ENCODE results near the gene NKAPL. TPM values are rescaled to one million over a fixed set of nuclear protein-coding genes. Genes with fewer than 3 reads are reported as not detected.

Gene NKAPL
- total and polyA plus RNA-seq, 2 of the 8 experiments (the other 6 are each of a cell fraction or from before 2014, with no cell fraction given), result 0.08 TPM; not detected in 1

DNA sequence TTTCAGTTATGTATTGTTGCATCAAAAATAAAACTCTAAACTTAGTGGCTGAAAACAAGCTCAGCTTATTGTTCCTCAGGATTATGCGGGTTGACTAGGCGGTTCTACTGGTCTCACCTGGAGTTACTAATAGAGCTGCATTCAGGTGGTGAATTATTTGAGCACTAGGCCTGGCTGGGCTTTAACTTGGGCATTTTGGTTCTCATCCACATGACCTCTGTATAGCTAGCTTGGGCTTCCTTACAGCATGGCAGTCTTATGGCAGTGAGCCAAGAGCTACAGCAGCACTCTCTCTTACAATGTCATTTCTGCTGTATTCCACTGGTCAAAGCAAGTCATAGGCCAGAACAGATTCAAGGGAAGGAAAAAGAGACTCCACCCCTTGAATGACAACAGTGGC is 23.8 kb downstream of the NKAPL start:
- TF ChIP-seq POU5F1 (IDR thresholded peaks at IDR 0.05; ENCODE audit: low read depth, low read length) (no peak), CEBPB (IDR thresholded peaks at IDR 0.05; ENCODE audit: low read depth, low read length) (no peak)
- TF ChIP-seq, protein P1, sequence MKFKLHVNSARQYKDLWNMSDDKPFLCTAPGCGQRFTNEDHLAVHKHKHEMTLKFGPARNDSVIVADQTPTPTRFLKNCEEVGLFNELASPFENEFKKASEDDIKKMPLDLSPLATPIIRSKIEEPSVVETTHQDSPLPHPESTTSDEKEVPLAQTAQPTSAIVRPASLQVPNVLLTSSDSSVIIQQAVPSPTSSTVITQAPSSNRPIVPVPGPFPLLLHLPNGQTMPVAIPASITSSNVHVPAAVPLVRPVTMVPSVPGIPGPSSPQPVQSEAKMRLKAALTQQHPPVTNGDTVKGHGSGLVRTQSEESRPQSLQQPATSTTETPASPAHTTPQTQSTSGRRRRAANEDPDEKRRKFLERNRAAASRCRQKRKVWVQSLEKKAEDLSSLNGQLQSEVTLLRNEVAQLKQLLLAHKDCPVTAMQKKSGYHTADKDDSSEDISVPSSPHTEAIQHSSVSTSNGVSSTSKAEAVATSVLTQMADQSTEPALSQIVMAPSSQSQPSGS (IDR thresholded peaks at IDR 0.05; ENCODE audit: low read length), result no peak
- Histone ChIP-seq H2BK5ac (ENCODE audit: low read depth, low read length) (no peak overlapping the region), H3K9me3 (ENCODE audit: insufficient read depth in 2 of 2, low read depth in 1 of 2, low read length in 1 of 2) (no peaks in the 10 kb centered on the region), H3K27ac (ENCODE audit: low read depth, low read length) (no peak overlapping the region), H3K36me3 (ENCODE audit: control insufficient read depth in 2 of 4, insufficient read depth in 4 of 4, low read length in 3 of 4) (peaks cover 2 to 29% (median 12%) of the 10 kb centered on the region in 4 experiments; a peak in 6 of 8 replicates), H3K27me3 (replicated peaks in 1 of 4; ENCODE audit: control insufficient read depth in 3 of 4, extremely low read depth in 1 of 4, insufficient read depth in 3 of 4, low read length in 3 of 4) (no peaks in the 10 kb centered on the region), H3K79me2 (ENCODE audit: control insufficient read depth in 1 of 2, insufficient read depth in 2 of 2, low read length in 2 of 2) (peaks cover 0 to 19% of the 10 kb centered on the region in 2 experiments; a peak in 2 of 4 replicates), H3K4me2 (ENCODE audit: insufficient read depth in 1 of 2, low read depth in 2 of 2, low read length in 2 of 2) (peak overlapping the region; percentile 72 to 79; a peak in 3 of 4 replicates), H4K8ac (ENCODE audit: extremely low read depth, insufficient read depth, low read length) (no peak overlapping the region), H3K4me1 (replicated peaks in 1 of 4; ENCODE audit: control insufficient read depth in 3 of 4, insufficient read depth in 4 of 4, low read length in 3 of 4) (peaks cover 0 to 2% (median 0%) of the 10 kb centered on the region in 4 experiments; a peak in 2 of 7 replicates), H3K23ac (ENCODE audit: insufficient read length) (no peak overlapping the region), H3K18ac (ENCODE audit: extremely low read depth, low read length) (no peak overlapping the region), H2AK5ac (ENCODE audit: low read depth, low read length) (no peak overlapping the region), H3K79me1 (ENCODE audit: low read depth, low read length) (0 out of 2 replicates have a peak, but pooled peaks cover 3% of the 10 kb centered on the region), H3K9ac (replicated peaks in 1 of 4; ENCODE audit: extremely low read depth in 1 of 4, low read depth in 3 of 4, low read length in 3 of 4) (no peak overlapping the region), H3K4me3 (ENCODE audit: extremely low read depth in 1 of 4, insufficient read depth in 2 of 4, low read depth in 3 of 4, low read length in 4 of 4) (peak overlapping the region in 2 of 4 experiments; percentile 61 to 81; a peak in 3 of 8 replicates), H2BK15ac (ENCODE audit: low read length) (no peak overlapping the region), H4K5ac (ENCODE audit: insufficient read length, low read depth, low read length) (no peak overlapping the region), H3K4ac (replicated peaks; ENCODE audit: insufficient read length, low read depth, low read length) (no peak overlapping the region), H3K56ac (replicated peaks; ENCODE audit: insufficient read length, low read depth, low read length) (no peak overlapping the region), H4K91ac (replicated peaks; ENCODE audit: insufficient read length, low read length) (no peak overlapping the region), H3K23me2 (ENCODE audit: low read depth, low read length) (no peaks in the 10 kb centered on the region), H2BK20ac (ENCODE audit: low read length) (no peak overlapping the region), H4K20me1 (replicated peaks in 1 of 2; ENCODE audit: control insufficient read depth in 1 of 2, insufficient read depth in 2 of 2, low read length in 2 of 2) (no peaks in the 10 kb centered on the region), H3K14ac (ENCODE audit: insufficient read length) (no peak overlapping the region), H2AFZ (ENCODE audit: low read length) (no peak overlapping the region), H2BK120ac (replicated peaks; ENCODE audit: low read depth, low read length) (no peak overlapping the region), H2BK12ac (ENCODE audit: low read depth, low read length) (no peak overlapping the region)
- POLR2A ChIA-PET (ENCODE audit: partially characterized antibody), result interaction anchor here (0.7 to 2.1 kb wide), 6 partner anchors 16 to 73 kb away, joined by 3 to 13 read pairs (median 5); partner anchors contain the start of genes ZSCAN26 and ZSCAN31
- no peak for DNase-seq (ENCODE audit: low read depth in 1 of 2, low spot score in 2 of 2)
- WGBS, 2 experiments (ENCODE audit: extremely low coverage in 1 of 2, insufficient coverage in 1 of 2, insufficient read length in 1 of 2, insufficient replicate concordance in 2 of 2, low coverage in 1 of 2, low lambda C conversion rate in 2 of 2, missing lambda C conversion rate in 1 of 2), result 91% methylated on average over 2 of the region's 2 CpGs; no CpG with 5 or more reads in 1 of the 2 experiments
- FAIRE-seq, result no peak
- CTCF ChIA-PET (ENCODE audit: partially characterized antibody), result interaction anchor here (0.6 to 2.0 kb wide), 4 partner anchors 30 to 74 kb away, joined by 3 to 6 read pairs (median 4); partner anchors contain the start of gene ZSCAN31

Measured in H1 (cell line).